ENCODE measurements around the gene ROR2.

DNA sequence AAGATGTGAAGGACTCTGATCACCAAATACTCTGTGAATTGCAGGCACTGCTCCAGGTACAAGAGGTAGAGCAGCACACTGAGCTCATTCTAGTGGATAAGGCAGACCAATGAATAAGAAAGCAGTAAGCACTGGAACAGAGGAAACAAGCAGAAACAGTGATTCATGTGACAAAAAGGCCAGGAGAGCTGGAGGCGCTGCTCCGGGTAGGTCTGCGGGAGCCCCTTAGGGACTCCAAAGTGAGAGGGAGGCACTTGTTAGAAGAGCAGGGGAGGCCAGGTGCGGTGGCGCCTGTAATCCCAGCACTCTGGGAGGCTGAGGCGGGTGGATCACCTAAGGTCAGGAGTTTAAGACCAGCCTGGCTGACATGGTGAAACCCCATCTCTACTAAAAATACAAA, 294.8 kb downstream of the ROR2 start:
- TF ChIP-seq, protein P1, sequence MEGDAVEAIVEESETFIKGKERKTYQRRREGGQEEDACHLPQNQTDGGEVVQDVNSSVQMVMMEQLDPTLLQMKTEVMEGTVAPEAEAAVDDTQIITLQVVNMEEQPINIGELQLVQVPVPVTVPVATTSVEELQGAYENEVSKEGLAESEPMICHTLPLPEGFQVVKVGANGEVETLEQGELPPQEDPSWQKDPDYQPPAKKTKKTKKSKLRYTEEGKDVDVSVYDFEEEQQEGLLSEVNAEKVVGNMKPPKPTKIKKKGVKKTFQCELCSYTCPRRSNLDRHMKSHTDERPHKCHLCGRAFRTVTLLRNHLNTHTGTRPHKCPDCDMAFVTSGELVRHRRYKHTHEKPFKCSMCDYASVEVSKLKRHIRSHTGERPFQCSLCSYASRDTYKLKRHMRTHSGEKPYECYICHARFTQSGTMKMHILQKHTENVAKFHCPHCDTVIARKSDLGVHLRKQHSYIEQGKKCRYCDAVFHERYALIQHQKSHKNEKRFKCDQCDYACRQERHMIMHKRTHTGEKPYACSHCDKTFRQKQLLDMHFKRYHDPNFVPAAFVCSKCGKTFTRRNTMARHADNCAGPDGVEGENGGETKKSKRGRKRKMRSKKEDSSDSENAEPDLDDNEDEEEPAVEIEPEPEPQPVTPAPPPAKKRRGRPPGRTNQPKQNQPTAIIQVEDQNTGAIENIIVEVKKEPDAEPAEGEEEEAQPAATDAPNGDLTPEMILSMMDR (IDR thresholded peaks at IDR 0.05; ENCODE audit: control extremely low read depth in 1 of 3, insufficient read depth in 1 of 3, low read depth in 1 of 3, low read length in 3 of 3) = no peak
- TF ChIP-seq KDM4A (IDR thresholded peaks at IDR 0.05; ENCODE audit: low read depth, low read length, severe bottlenecking) (no peak), RNF2 (IDR thresholded peaks at IDR 0.05; ENCODE audit: borderline replicate concordance, low read depth, low read length, missing control alignments, poor library complexity, severe bottlenecking) (no peak), SIX5 (IDR thresholded peaks at IDR 0.05; ENCODE audit: low read depth, low read length) (no peak)

Data from H1 (cell line).